Effector CD8-positive, alpha-beta T cell (primary cell): ENCODE data around the gene KDM7A.
"Not testable (repeated sequence)": the region's sequence is repeated elsewhere in the genome, so short reads cannot be mapped to it uniquely, and the experiment has no call there.

Source experiments
- DNase-seq: peaks from one replicate; lab custom pipeline; 2025; lab: John Stamatoyannopoulos, UW

Gene KDM7A

DNA sequence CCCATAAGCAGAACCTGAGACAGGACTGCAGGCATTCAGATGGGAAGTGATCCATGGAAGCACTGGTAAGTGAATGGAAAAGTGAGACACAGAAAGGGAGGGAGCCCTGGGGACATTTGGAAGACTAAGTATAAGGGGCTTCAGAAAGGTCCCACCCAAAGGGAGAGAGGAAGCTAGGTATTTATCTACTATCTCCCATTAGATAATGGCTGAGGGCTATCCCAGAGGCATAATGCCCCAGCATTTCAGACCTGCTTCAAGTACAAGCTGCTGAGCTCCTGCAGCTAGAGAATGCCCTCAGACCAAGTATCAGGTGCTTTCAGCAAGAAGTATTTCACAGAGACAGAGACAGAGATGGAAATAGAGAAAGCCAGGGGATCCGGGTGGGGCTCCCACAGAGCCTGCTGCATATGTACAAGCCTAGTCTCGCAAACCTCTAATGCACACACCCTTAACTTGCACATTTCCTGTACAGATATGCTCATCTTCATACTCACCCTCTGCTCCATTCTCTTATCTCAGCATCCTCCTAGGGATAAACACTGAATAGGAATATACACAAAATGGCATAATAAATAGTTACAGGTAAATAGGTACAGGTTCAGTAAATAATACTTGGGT lies 20.2 kb downstream of the KDM7A start:
- DNase-seq = no peak

GRCh38 chr7:140155428-140155827 lies 21.4 kb downstream of the KDM7A start:
- DNase-seq = no peak

- no peak for DNase-seq
These were observed 23.1 kb downstream of the KDM7A start for GRCh38 chr7:140153666-140154161.

GRCh38 chr7:140146574-140146973 lies 30.2 kb downstream of the KDM7A start:
- no peak for DNase-seq

DNA sequence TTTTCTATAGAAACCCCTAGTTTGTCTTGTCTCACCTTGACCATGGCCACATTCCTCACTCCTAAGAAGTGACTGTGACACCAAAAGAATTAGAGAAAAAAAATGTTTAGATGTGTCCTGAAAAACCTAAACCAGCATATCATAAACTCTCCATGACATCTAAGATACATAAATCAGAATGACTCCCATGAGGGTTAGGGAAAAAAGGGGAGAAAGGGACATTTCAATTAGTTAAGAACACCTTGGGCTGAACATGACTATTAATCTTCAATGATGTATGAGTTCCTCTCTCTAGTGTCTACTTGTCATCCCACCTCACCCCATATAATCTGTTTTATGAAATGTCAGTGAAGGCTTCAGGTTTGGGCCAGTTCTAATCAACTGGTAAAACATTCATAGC lies 31.1 kb downstream of the KDM7A start:
- DNase-seq = no peak

DNA sequence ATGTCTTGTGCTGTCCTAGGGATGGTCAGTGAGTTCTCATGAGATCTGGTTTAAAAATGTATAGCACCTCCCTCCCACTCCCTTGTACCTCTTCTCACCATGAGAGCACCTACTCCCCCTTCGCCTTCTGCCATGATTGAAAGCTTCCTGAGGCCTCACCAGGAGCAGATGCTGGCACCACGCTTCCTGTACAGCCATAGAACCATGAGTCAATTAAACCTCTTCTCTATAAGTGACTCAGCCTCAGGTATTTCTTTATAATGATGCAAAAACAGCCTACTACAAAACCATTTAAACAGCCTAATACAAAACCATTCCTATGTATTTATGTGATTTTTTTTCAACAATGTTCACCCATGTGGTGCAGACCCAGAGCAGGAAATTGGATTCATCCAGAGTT lies 32.0 kb downstream of the KDM7A start:
- DNase-seq = no peak

DNA sequence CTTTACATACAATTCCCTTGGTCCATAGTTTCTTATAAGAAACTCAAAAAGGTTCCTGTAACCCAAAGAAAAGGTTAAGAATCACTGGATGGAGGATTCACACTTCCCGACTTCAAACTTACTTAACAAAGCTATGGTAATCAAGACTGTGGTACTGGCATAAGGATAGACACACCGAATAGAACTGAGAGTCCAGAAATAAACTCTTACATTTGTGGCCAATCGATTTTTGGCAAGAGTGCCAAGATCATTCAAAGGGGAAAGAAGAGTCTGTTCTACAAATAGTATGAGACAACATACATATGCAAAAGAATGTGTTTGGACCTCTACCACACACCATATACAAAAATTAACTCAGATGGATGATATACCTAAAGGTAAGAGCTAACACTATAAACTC lies 32.8 kb downstream of the KDM7A start:
- DNase-seq = no peak

DNA sequence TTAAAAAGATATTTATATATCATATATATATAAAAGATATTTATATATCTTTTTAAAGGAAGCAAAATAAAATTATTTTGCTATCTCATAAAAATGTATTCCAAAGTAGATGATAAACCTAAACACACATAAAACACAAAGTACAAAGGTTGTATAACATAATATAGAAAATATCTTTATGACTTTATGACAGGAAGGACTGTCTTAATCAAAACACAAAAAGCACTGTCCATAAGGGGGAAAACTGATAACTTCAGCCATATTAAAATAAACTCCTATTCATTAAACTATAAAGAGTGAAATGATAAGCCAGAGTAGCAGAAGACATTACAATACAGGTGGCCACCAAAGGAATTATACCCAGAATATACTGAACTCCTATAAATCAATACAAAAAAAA lies 34.8 kb downstream of the KDM7A start:
- DNase-seq = no peak

DNA sequence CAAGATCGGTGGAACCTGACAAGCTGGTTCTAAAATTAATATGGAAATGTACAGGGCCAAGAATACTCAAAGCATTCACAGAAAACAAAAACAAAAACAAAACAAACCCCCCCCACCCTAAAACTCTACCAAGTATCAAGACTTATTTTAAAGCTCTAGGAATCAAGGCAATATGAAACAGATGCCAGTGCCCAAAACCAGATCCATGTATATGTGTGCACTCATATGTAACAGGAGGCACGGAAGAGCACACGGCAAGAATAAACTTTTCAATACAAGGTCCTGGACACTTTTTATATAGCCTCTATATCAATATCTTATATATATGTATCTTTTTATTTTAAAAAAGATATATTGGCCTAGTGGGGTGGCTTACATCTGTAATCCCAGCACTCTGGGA lies 35.5 kb downstream of the KDM7A start:
- DNase-seq = no peak

- no peak for DNase-seq
These were observed 39.7 kb downstream of the KDM7A start for GRCh38 chr7:140137078-140137477.

DNA sequence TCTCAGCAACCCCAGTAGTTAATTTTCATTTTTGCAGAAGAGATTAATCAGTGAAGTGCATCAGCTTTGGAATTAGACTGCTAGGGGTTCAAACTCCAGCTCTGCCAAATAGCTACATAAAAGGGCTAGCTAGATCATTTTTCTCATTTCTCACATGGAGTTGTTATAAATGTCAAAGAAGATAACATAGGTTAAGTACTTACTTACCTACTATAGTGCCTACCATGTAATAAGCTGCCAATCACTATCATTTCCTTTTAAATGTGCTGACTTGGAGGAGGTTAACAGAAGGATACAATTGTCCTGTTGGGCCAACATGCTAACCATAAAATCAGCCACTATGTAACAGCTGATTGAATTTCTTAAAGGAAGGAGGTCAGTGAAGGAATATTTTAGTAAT lies 40.7 kb downstream of the KDM7A start:
- DNase-seq = no peak

GRCh38 chr7:140134039-140134438 lies 42.7 kb downstream of the KDM7A start:
- no peak for DNase-seq

DNA sequence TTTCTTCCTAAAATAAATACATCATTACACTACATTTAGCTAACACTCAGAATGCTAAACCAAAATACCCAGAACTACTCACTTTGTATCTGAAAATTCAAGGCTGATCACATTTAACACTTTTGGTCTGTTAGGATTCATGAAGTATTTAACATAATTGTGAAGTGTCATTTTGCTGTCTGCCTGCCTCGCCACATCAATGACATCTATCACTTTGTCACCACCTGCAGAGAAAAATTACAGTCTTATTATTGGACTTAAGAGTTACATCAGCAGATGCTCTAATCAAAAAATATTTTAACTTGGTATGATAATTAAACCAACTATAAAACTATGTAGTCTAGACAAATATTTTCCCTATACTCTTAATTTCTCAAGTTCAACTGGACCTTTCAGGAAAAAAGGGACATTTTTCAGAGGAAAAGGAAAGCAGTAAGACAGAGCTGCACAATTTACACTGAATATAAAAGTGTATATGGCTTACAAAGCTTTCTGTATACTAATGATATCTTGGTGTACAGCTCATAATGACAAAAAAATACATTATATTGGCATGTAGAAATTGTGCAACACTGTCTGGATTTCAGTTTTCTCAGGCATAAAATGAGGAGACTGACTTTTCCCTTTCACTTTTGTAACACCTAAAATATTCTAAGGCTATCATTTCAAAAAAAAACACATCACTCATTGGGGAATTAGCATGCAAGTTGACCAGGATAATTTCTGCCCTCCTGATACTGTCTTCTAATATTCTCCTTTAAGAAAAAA lies 49.2 kb downstream of the KDM7A start:
- DNase-seq = no peak

GRCh38 chr7:140126435-140127034 lies 50.2 kb downstream of the KDM7A start:
- DNase-seq = no peak

DNA sequence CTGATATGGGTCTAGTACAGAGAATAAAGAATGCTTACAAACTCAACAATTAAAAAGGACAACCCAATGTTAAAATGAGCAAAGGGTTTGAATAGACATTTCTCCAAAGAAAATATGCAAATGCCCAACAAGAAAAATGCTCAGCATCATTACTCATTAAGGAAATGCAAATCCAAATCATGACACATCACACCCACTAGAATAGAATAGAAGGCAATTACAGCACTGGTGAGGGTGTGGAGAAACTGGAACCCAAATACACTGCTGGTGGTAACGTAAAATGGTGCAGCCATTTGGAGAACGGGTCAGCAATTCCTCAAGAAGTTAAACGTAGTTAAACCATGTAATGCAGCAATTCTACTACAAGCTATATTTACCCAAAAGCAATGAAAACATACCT lies 53.8 kb downstream of the KDM7A start:
- DNase-seq = no peak

- no peak for DNase-seq
These were observed 55.5 kb downstream of the KDM7A start for GRCh38 chr7:140121326-140121725.

- DNase-seq = not testable (repeated sequence)
These were observed 62.0 kb downstream of the KDM7A start for GRCh38 chr7:140114817-140115216.

GRCh38 chr7:140108777-140109176 lies 68.0 kb downstream of the KDM7A start:
- not testable (repeated sequence) for DNase-seq

DNA sequence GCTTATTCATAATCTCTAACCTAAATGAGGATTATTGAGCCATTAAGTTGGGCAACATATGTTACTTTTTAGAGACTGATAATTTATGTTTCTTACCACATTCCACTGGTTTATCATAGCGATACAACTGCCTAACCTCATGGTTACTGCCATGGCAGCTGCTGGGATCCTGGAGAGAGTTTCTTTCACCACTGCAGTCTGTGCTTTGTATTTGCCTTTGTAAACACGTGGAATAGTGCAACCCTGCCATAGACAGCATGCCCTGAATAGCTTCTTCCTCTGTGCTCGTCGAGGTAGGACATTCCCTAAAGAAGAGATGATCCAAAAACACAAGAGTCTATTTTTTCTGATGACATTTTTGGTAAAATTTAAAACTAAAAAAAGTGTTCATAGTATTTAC lies 80.3 kb downstream of the KDM7A start:
- no peak for DNase-seq

DNA sequence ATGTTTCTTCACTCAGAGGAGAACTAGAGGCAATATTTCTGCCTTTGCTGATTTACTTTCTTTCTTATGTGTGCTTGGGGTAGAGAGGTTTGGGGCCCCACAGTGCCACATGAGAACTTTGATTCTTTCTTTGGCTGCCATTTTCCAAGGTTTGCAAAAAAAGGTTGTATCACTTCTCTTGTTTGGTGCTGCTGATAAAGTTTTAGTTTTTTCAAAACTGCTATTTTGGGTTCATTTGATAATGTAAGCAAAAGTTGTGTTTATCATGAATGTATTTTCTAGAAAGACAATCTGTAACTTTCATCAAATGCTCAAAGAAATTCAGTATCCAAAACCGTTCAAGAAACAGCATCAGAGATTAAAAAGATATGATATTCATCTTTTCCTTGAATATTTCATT lies 83.4 kb downstream of the KDM7A start:
- DNase-seq = no peak

- no peak for DNase-seq
These were observed 91.3 kb downstream of the KDM7A start for GRCh38 chr7:140085447-140085846.

GRCh38 chr7:140084972-140085371 lies 91.8 kb downstream of the KDM7A start:
- no peak for DNase-seq

GRCh38 chr7:140084142-140084655 lies 92.6 kb downstream of the KDM7A start:
- no peak for DNase-seq
